AML-193 (cell line): ENCODE data around the gene LYVE1.
"Not testable (repeated sequence)": the region's sequence is repeated elsewhere in the genome, so short reads cannot be mapped to it uniquely, and the experiment has no call there.

Experiments used
- DNase-seq, 2 experiments: peaks; one replicate each; lab custom pipeline; 2025; lab: John Stamatoyannopoulos, UW

LYVE1 gene, protein sequence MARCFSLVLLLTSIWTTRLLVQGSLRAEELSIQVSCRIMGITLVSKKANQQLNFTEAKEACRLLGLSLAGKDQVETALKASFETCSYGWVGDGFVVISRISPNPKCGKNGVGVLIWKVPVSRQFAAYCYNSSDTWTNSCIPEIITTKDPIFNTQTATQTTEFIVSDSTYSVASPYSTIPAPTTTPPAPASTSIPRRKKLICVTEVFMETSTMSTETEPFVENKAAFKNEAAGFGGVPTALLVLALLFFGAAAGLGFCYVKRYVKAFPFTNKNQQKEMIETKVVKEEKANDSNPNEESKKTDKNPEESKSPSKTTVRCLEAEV

DNA sequence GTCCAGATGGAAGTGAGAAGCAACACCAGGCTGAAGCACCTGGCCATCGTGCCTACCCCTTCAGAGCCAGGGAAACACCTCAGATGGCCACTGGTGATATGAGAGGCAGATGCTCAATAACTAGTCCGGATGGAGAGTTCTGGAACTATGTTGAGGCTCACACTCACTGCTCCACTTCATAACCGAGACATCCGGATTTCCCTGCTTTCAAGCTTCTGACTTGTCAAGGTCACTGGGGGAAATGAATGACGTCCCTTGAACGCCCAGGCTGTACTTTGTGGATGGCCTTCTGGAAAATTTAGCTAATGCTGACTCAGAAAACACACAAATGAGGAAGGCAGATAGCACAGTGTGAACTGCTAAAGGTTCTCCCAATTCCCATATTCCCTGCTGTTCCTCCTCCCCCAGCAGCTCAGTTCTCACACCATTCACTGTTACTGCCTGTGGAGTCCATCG lies at the start of gene LYVE1:
LYVE1 (minus strand) TSS at position 180 of the 456 bp plus-strand sequence; CDS start at position 47, 133 bp downstream.
- no peak for DNase-seq

DNA sequence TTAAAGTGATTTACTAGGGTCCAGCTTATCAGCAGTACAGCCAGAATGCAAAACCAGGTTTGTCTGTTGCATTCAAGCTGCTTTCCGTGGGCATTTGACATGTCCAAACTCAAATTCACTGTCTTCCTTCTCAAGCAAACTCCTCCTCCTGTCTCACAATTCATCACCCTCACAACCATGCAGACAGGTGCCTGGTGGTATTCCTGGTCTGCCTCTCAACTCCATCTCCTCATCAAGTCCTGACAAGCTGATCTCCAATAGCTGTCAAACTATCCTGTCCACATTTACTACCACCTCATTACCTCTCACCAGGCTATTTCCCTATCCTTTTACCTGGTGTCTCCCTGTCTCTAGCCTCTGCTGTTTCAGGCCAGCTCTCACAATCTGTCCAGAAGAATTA lies 49.1 kb upstream of the LYVE1 start:
- no peak for DNase-seq

DNA sequence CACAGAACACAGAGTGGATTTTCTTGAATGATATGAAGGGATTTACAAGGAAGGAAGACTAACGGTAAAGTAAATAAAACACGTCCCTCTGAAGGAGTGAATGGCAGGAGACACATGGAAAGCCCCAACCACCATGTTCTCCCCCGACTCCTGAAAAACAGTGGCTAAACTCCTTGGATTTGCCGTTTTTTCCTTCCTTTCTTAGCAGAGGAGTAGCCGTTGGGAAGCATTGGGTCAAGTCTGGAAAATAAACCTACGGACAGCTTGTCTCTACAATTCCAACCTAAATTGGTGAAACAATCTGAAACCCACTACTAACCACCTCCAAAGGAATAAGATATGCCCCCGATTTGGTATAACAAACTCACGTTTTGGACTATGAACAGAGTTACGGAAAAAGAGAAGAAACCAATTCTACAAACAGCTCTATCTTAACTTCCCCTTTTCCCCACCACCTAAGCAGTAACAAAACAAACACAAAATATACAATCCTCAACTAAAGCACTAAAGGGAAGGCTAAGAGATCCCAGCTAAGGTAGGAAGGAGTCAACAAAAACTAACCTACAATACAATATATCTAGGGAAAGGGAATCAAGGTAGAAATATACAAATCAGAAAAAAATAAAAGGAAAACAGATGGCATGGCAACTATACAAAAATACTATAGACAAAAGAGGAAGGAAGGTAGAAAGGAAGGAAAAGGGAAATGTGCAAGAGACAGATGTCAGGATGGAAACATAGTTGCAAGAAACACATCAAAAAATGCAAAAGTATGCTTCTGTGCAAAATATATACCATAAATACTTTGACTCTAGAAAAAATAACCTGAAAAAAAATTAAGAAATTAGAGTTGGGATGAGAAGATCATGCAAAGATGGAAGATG lies 43.8 kb upstream of the LYVE1 start:
- peak; percentile 78 to 83 for DNase-seq

DNA sequence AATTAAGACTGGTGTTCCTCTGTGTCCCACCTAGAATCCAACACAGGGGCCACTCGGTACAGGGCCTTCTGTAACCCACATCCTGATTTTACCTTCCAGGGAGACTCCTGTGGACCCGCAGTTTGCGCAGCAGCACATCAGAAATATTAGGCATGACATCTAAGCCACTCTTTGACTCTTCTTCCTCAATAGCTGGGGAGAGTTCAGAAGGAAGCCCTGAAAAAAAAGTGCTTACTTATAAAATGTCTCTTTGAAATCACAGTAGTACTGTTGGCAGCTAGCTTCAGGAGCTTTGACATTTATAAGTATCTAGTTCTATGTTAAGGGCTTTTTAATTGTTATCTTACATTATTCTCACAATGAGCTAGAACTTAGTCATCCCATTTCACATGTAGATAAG lies 41.2 kb upstream of the LYVE1 start:
- DNase-seq: no peak

DNA sequence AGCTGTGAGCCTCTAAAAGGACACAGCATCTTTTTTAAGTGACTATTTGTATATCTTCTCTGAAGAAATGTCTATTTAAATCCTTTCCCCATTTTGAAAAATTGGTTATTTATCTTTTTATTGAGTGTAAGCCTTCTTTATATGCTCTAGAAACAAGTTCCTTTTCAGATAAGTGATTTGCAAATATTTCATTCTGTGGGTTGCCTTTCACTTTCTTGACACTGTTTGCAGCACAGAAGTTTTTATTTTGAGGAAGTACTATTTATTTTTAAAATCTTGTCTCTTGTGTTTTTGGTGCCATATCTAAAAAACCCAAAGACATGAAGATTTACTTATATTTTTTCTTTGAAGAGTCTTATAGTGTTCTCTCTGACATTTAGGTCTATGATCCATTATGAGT lies 40.1 kb upstream of the LYVE1 start:
- peak; percentile 45 to 50 for DNase-seq

DNA sequence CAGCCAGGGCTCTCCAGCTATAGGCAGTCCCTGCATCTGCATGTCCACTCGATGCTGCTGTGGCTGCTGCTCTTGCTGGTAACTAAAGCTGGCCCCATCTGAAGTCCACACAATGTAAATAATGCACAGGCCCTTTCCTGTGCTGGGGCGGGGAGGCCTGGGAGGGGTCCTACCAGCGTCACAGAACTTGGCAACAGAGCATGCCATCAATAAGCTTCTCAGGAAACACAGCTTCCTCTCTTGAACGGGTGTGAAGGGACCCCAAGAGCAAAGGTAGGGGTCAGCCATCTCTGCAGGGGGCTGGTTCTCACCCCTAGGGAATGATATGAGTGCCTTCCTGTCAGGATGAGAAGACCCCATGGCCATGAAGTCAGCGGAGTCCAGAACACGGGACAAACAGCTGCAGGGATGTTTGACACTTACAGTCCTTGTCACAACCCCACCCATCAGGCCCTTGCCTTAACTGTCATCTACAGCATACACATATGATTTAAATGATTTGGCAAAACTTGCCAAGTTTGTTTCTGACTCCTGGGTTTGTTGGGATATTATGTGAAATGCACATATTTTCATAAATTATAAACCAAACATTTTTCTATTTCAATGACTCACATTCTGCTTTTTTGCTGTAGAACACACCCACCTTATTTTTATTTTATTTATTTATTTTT lies 39.1 kb upstream of the LYVE1 start:
- DNase-seq: no peak

DNA sequence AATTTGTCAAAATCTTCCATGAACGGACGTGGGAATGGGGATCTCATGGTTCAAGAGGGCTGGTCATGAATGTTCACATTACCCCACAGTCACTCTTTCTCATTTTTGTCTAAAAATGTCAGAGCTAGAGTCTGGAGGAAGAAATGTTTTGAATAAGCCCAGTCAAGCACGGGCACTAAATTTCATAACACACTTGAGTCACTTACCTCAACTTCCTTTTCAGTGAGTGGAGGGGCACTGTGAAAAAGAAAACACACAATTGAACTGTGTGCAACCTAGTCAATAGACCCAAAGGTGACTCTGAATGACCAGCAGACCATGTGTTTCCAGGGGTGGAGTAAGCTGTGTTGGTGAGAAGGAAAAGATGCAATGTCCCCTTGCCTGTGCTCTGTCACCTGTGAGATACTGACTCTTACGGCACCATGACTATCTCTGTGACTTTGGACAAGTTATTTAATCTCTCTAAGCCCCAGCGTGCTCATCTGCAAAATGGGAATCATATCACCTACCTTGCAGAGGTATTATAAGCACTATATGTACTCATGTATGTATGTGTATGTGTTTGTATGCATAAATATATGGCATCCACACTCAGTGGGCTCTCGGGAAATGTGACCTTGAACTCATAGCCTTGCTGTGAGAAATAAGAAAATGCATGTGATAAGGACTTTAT lies 38.2 kb upstream of the LYVE1 start:
- DNase-seq: peak; percentile 92 to 93

DNA sequence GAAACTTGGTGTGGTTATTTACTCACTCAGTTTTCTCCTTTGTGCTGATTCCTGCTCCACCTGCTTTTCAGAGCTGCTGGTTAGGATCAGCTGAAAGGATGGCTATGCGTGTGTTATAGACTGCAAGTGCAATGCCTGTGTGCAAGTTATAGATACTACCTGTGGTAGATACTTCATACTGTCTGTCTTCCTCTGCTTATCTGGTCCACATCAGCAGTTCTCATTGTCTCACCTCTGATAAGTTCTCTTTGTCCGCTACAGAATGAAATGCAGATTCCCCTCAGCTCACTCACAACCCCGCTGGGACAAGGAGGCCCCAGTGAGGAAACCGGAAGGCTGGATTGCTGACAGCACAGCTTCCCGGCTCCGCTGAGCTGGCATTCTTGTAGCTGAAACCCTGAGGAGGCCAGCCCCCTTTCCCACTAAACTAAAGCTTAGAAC lies 37.5 kb upstream of the LYVE1 start:
- no peak for DNase-seq

DNA sequence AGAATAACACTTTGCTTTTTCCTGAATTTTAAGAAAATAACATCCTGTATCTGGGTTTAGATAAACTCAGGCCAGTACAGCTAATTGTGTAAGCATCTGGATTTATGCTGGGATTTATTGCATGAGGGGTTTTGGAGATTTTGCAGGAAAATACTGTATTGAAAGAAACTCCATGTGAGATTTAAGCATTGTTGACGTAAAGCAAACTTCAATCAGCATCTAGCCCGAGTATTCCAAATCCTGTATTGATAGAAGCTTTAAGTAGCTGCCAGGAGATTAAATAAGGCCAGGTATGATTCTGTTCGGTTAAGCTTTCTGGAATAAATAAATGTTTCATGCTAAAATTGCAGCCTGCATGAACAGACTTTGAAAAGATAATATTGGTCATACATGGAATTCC lies 36.3 kb upstream of the LYVE1 start:
- DNase-seq: no peak

DNA sequence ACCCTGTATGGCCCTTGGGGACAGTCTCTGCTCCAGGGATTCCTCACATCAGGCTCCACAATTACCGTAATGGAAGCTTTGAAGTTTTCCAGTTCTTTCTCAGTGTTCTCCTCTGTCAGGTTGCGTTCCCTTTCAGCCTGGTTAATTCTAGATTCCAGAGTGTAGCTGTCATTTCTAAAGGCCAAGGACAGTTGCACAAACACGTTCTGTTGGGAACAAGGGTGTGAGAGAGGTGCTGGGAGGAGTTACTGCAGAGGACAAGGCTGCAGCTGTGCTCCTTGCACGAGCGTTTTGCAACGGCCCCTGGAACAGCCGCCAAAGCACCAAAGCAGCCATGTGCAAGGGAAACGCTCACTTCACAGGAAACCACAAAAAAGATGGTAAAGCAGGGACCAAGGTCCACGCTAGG lies 35.9 kb upstream of the LYVE1 start:
- peak; percentile 4 to 31 for DNase-seq

DNA sequence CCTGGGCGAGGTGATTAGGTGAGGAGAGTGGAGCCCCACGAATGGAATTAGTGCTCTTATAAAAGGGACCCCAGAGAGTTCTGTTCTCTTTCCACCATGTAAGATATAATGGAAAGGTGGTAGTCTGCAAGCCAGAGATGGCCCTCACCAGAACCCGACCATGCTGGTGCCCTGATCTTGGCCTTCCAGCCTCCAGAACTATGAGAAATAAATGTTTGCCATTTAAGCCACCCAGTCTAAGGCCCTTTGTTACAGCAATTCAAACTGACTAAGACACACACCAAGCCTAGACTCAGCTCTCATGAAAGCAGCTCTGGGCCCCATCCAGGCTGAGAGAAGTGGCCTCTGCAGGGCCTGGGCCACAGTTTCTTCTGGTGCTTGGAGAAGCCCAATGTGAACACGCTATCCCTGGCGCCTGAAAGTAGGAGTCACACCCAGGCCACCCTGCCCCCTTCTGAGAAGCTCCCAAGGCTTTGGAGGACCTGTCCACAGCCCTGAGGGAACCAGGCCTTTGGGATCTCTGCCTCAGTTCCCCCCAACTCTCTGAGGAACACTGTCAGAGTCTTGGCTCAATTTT lies 35.3 kb upstream of the LYVE1 start:
- no peak for DNase-seq

DNA sequence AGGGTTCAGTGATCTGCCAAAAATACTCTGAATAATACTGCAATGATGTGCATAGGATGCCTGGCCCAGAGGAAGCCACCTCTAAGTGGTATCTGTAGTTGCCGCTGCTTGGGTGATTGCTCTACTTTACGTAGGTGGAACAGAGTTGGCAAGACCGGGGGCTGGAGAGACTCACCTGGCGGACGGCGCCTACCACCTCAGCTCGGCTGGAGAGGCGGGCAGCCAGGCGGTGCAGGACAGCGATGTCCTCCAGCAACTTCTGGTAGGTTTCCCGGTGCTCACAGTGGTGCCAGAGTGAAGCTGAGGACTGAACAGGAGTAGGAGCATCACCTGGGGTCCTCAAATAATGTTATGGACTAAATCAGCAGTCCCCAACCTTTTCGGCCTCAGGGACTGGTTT lies 34.5 kb upstream of the LYVE1 start:
- DNase-seq: no peak

DNA sequence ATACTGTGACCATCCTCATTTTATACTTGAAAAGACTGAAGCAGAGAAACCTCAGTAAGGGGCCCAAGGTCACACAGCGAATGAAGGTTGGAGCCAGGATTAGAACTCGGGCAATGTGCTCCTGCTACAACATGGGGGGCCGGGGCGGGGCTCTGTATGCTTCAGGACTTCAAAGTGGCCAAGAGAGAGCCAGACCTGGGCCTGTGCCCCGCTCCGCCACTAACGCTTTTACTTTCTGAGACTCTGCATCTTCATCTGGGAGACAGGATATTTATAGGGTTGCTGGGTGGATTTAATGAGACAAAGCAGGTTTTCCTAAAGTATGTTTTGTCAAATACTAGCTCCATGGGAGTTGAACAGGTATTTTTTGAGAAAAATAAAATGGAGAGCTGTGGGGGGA lies 33.9 kb upstream of the LYVE1 start:
- no peak for DNase-seq

DNA sequence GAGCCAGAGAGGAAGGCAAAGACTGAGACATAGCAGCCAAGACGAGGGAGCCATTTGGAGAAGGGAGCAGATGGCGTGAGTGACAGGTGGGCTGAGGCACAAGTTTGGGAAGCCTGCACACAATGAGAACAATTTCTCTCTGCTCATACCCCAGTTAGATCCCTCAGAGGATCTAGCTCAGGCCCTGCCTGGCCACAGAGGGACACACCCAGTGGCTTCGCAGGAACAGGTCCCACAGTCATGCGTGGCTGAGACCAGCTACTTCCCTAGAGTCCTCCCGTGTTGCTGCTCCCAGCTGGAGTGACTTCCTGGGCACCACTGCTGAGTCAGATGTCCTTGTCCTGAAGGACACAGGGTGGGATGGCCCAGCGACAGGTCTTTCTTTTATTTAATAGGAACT lies 33.4 kb upstream of the LYVE1 start:
- no peak for DNase-seq

DNA sequence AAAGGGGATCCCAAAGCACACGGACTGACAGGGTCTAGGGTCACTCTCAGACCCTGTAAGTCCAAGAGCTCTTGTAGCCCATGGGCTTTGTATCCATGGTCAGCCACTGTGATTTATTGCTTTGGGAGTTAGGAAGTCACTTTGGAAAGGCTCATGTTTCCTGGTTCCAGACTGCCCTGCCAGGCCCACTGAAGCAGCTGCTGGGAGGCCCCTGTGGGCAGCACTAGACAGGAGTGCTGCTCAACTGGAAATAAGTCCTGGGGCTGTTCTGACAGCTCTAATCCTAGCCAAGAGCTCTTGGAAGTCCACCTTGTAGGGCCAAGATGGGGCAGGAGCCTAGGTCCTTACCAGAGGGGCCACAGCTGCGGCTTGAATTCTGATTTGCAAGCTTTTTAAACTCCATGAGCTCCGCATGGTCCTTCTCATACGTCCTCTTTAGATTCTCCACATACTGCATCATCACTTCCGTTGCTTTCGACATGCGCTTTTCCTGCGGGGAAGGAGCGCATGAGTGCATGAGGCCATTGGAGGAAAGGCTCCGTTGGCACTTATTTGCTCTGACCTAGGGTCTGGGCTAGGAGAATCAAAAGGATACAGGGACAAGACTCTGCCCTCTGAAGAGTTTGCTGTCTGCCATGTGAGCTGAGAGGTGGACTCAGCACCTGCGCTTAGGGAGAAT lies 32.2 kb upstream of the LYVE1 start:
- no peak for DNase-seq

DNA sequence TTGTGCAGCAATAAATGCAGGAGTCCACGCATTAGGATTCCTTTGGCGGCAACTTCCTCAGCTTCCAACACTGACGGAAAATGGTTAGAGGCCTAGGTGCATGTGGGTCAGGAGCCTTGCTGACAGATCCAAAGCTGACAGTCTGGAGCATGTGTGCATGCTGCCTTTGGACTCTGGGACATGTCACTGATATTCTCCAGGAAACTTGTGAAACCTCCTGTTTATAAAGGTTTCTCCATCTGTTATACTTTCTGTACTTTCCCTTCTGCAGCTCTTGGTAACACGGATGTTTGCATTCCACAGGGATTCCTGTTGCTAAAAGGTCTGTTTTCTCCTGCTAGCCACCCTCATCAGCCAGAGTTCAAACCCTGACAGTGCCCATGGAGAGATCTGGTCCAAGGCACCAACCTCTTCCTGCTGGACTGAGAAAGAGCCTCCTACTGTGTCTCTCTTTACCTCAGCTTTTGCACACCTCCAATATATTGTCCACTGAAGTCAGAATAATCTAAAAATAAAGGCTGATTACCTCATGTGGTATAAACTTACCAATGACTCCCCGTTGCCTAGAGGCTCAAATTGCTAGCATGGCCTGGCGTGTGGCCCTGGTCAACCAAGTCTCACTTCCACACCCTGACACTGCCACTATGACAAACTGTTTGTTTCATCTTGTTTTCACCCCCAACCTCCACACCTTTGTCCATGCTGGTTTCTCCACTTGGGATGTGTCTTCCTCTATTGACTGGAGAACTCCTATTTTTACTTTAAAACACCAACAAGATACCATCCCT lies 31.1 kb upstream of the LYVE1 start:
- DNase-seq: no peak

DNA sequence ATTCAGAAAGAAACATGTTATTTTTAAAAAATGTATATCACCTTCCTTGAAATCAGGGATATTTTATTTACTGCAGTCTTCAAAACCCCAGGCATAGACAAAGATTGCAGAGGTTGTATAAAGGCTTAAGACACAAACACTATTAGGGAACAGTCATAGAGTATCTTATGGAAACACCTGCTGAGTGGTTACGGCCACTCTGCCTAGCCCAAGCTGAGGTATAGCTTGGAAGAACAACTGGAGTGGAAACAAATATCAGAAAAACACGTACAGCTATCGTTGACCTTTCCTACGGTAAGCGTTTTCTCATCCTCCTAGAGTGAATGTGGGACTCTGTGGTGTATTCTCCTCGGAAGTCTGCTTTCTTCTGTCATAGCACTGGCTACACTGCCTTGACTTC lies 30.4 kb upstream of the LYVE1 start:
- no peak for DNase-seq

DNA sequence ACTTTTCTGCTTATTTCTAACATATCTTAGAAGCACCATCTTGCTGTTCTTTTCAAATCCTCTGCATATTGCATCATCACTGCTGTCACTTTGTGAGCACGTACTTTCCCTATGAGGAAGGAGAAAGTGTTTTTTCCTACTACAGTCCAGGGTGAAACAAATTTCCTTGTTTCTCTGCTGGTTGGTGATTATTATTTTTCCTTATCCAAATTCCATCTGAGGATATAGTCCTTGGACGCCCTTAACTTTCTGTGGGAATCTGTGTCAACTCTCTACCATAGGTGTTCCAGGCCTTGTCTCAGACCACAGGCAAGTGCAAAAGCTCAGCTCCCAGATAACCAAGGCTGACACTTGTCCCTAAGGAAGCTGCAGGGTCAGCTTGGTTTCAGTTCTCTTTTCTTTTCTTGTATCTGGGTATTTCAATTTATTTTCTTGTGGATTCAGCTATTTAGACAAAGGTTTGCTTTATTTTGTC lies 29.4 kb upstream of the LYVE1 start:
- peak; percentile 19 to 22 for DNase-seq

DNA sequence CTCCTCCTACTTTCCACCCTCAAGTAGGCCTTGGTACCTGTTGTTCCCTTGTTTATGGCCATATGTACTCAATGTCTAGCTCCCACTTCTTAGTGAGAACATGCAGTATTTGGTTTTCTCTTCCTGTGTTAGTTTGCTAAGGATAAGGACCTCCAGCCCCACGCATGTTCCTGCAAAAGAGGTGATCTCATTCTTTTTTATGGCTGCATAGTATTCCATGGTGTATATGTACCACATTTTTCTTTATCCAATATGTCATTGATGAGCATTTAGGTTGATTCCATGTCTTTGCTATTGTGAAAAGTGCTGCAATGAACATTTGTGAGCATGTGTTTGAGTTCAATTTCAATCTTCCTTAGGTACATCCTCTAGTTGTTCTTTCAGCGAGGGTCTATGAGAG lies 27.4 kb upstream of the LYVE1 start:
- not testable (repeated sequence) for DNase-seq

DNA sequence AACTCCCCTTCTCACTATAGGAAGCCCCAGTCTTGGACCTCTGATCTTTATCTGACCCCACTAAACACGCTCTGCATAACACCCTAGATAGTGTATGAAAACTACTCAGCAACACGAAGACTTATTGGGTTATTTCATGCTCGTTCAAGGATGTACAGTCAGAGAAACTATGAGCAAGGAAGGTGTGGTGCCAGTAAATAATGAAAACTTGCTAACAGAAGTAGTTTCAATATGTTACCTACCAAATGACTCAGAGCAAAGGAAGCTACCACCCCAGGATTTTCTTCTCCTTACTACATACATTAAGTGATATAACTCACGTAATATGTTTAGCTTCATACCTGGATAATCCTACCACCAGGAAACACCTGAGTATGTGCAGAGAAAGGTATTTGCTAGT lies 25.9 kb upstream of the LYVE1 start:
- no peak for DNase-seq
